IPS-11a (cell line): ENCODE data around the gene EIF3I.
"Not testable (repeated sequence)": the region's sequence is repeated elsewhere in the genome, so short reads cannot be mapped to it uniquely, and the experiment has no call there.

ENCODE experiments used
- H3K4me3 ChIP-seq: one replicate; pipeline ENCODE4 v1.5.1; 2013; ENCODE audit warnings: low read depth, low read length, control low read depth

Gene EIF3I

GRCh38 chr1:32231843-32232432 is 9.7 kb downstream of the EIF3I start:
- no peak overlapping the region for H3K4me3 ChIP-seq

- H3K4me3 ChIP-seq = no peak overlapping the region
These were observed 10.5 kb downstream of the EIF3I start for GRCh38 chr1:32232558-32233304.

GRCh38 chr1:32234792-32235191 is 12.6 kb downstream of the EIF3I start:
- H3K4me3 ChIP-seq = no peak overlapping the region

GRCh38 chr1:32239337-32239736 is 17.1 kb downstream of the EIF3I start:
- peak overlapping the region; percentile 74 for H3K4me3 ChIP-seq

- H3K4me3 ChIP-seq = peak overlapping the region; percentile 74
These were observed 17.6 kb downstream of the EIF3I start for GRCh38 chr1:32239790-32240139.

- peak overlapping the region; percentile 74 for H3K4me3 ChIP-seq
These were observed 18.1 kb downstream of the EIF3I start for GRCh38 chr1:32240140-32240951.

- peak overlapping the region; percentile 74 for H3K4me3 ChIP-seq
These were observed 19.0 kb downstream of the EIF3I start for GRCh38 chr1:32241001-32241763.

GRCh38 chr1:32242341-32242851 is 20.2 kb downstream of the EIF3I start:
- no peak overlapping the region for H3K4me3 ChIP-seq

GRCh38 chr1:32246888-32247273 is 24.7 kb downstream of the EIF3I start, which contains the start of gene FAM167B:
Gene FAM167B (plus strand): TSS chr1:32247222. CDS start chr1:32247422, 200 bp downstream.
- H3K4me3 ChIP-seq = no peak within 1 kb of the TSS

- H3K4me3 ChIP-seq = no peak overlapping the region
These were observed 25.2 kb downstream of the EIF3I start for GRCh38 chr1:32247452-32247851.

GRCh38 chr1:32247983-32248889 is 26.0 kb downstream of the EIF3I start:
- peak overlapping the region; percentile 20 for H3K4me3 ChIP-seq

GRCh38 chr1:32249831-32250525 is 27.8 kb downstream of the EIF3I start:
- no peak overlapping the region for H3K4me3 ChIP-seq

- no peak within 1 kb of the TSS for H3K4me3 ChIP-seq
These were observed 28.9 kb downstream of the EIF3I start, which contains the start of gene LCK for GRCh38 chr1:32250893-32251716. Gene LCK (plus strand): TSS chr1:32251265. CDS start chr1:32274330, 23,065 bp downstream.

- no peak overlapping the region for H3K4me3 ChIP-seq
These were observed 33.2 kb downstream of the EIF3I start for GRCh38 chr1:32255072-32256071.

GRCh38 chr1:32256473-32257226 is 34.4 kb downstream of the EIF3I start:
- no peak overlapping the region for H3K4me3 ChIP-seq

- no peak overlapping the region for H3K4me3 ChIP-seq
These were observed 35.0 kb downstream of the EIF3I start for GRCh38 chr1:32257227-32257508.

- not testable (repeated sequence) for H3K4me3 ChIP-seq
These were observed 41.0 kb downstream of the EIF3I start for GRCh38 chr1:32263236-32263593.
